Stomach smooth muscle (tissue), 2 donors: ENCODE measurements around the gene AOC1.

Source experiments
- H3K27ac ChIP-seq: one replicate; pipeline ENCODE4 v1.7.0; 2013; ENCODE audit warnings: mild to moderate bottlenecking, low read length, inconsistent platforms
- H3K27me3 ChIP-seq, 2 donors: one replicate each; pipeline ENCODE4 v1.7.0; 2013; ENCODE audit warnings: low read length in 2 of 2; ENCODE audit not compliant: insufficient read depth in 2 of 2, control insufficient read depth in 1 of 2
- H3K36me3 ChIP-seq, 2 donors: one replicate each; pipeline ENCODE4 v1.7.0; 2013; ENCODE audit warnings: low read length in 2 of 2; ENCODE audit not compliant: control insufficient read depth in 2 of 2, insufficient read depth in 2 of 2
- H3K4me1 ChIP-seq: one replicate; pipeline ENCODE4 v1.7.0; 2013; ENCODE audit warnings: low read length; ENCODE audit not compliant: control insufficient read depth, insufficient read depth
- H3K4me3 ChIP-seq, 2 donors: one replicate each; pipeline ENCODE4 v1.7.0; 2013; ENCODE audit warnings: low read length in 2 of 2
- H3K9ac ChIP-seq, 2 donors: one replicate each; pipeline ENCODE4 v1.7.0; 2013; ENCODE audit warnings: low read length in 2 of 2, mild to moderate bottlenecking in 1 of 2
- H3K9me3 ChIP-seq, 2 donors: one replicate each; pipeline ENCODE4 v1.7.0; 2013; ENCODE audit warnings: low read length in 2 of 2; ENCODE audit not compliant: control insufficient read depth in 2 of 2
- donor health status: healthy.
- donor health status: Pancreatic carcinoma.

Gene AOC1

DNA sequence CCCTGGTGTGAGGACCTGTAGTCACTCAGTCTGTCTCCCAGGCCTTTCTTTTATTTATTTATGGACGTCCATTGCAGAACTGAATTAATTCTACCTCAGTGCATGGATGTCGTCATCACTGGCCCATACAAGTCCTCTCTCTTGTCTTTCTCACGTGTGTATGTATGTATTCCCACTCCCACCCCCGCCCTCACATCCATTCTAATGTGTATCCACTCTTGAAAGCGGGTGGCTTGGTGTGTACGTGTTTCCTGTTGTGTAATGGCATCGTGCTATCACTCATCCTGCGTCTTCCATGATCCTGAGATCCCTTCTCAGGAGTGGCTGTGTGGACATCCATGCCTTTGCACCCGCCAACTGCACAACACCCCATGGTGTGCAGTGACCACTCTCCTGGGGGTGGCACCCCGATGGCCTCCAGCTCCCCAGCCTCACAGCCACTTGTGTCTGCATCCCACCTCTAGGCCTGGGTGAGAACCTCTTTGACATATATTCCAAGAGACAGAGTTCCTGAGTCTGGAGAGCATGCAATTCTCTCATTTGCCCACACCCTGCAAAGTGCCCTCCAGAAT is 3.0 kb upstream of the AOC1 start:
- peaks cover 0 to 4% of the 10 kb centered on the region in 2 donors for H3K27me3 ChIP-seq
- no peak overlapping the region for H3K27ac ChIP-seq
- no peak overlapping the region for H3K4me3 ChIP-seq
- no peaks in the 10 kb centered on the region for H3K36me3 ChIP-seq
- H3K9me3 ChIP-seq, result no peaks in the 10 kb centered on the region
- H3K9ac ChIP-seq, result no peak overlapping the region
- no peaks in the 10 kb centered on the region for H3K4me1 ChIP-seq

DNA sequence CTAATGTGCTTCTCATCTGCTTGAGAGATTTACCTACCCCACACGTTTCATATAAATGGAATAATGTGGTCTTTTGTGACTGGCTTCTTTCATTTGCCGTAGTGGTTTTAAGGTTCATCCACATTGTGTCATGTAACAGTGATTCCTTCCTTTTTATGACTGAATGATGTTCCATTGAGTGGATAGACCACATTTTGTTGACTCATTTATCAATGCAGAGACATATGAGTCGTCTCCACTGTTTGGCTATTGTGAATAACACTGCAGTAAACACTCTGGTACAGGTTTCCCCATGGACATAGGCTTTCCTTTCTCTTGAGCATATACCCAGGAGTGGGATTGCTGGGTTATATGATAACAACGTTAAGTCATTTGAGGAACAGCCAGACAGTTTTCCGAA is 2.0 kb upstream of the AOC1 start:
- Histone ChIP-seq H3K4me3 (no peak overlapping the region), H3K9me3 (no peaks in the 10 kb centered on the region), H3K27me3 (peaks cover 0 to 7% of the 10 kb centered on the region in 2 donors)

DNA sequence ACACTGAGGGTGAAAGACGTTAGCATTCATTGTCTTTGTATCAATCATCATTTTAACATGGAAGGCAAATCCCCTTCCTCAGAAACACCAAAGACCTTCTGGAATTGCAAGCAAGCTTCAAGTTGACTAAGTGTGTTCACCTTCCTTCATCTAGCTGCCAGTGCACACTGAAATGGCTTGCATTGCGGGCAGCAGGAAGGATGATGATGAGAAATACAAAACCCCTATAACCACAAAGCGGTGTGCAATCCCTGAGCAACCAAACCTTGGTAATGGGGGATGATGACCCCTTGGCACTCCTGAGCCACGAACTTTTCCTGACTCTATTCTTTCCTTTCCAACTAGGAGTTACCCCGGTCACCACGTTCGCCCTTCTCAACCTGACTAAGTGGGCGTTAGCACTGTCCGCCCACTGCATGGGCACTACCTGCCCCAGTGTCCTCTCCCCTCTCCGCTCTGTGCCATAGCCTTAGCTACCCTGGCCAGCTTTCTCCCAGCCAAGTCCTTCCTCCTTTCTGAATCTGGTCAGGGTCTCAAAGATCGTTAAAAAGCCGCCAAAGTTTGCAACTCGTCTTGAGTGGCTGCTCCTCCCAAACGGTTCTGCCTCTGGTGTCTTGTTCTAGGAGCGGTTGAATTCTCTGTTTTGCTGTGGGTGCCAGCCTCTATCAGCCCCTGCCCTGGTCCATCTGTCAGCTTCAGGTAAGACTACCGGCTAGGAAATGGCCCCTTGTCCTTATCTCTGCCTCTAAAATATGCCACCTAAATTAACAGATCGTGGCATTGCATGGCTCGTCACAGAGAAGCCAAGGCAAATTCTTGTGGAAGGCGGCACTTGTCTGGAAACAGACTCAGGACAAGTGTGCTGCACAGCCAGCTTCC is 586 bp upstream of the AOC1 start:
- H3K9ac ChIP-seq, result no peak overlapping the region
- H3K9me3 ChIP-seq, result no peaks in the 10 kb centered on the region
- no peaks in the 10 kb centered on the region for H3K36me3 ChIP-seq
- H3K27me3 ChIP-seq, result peaks cover 3 to 10% of the 10 kb centered on the region in 2 donors
- H3K4me1 ChIP-seq, result no peaks in the 10 kb centered on the region
- H3K27ac ChIP-seq, result no peak overlapping the region
- H3K4me3 ChIP-seq, result no peak overlapping the region

More for the DNA sequence above, 2.0 kb upstream of the AOC1 start:
- Histone ChIP-seq H3K9ac (no peak overlapping the region), H3K4me1 (no peaks in the 10 kb centered on the region), H3K36me3 (no peaks in the 10 kb centered on the region), H3K27ac (no peak overlapping the region)

DNA sequence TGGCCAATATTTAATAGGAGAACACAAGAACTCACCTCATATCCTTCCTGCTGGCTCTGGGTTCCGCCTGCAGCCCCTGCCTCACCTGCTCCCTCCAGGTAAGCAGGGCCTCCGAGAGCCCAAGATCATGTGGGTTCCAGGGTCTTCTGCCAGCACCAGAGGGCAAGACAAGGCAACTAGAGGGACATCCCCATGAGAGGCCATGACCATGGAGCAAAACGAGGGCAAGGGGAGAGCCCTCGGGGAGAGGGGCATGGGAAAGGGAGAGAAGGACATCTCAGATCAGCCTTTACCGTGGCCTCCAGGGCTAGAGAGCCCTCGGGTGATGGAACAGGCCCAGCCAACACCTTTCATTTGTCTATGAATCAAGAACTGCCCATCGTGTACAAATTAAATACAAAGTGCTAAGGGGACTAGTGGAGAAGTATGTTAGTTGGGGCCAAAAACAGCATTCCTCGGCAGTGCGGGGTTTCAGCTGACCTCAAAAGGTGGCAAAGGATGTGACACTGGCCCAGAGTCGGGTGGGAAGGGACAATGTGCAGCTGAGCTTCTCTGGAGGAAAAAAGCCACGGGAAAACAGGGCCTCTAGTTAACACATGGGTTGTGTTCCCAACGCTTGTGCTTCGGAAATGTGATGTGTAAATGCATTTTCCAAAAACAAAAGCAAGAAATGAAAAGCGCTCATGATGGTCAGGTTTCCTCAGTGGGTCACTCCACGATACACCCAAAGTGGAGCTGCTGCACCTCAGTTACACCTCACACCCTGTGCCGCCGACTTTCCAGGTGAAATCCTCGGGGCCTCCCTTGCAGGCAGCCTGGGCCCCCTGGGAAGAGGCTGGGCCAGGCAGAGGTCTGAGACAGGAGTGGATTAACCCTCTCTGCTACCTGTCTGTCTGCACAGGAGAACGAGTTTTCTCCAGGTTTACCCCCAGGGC is 2.0 kb downstream of the AOC1 start:
- H3K36me3 ChIP-seq, result no peaks in the 10 kb centered on the region
- H3K4me3 ChIP-seq, result no peak overlapping the region
- no peaks in the 10 kb centered on the region for H3K4me1 ChIP-seq
- H3K27ac ChIP-seq, result no peak overlapping the region
- no peaks in the 10 kb centered on the region for H3K9me3 ChIP-seq
- H3K27me3 ChIP-seq, result peaks cover 6 to 15% of the 10 kb centered on the region in 2 donors
- no peak overlapping the region for H3K9ac ChIP-seq

DNA sequence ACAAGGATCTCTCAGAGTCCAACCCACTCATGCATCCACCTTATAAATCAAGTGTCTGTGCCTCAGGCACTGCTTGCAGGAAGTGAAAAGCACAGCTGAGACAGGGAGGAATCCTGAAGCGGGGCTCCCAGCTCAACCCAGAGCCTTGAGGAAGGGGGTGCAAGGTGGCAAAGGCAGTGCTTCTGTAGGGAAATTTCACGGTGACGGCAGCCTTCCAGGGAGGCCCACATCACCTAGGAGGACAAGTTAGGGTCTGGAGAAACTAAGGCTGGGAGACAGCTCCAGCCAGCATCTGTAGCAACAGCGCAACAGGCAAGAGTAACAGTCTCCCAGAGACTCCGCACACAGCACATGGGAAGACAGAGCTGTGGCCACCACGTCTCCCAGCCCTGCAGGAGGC is 2.7 kb downstream of the AOC1 start:
- Histone ChIP-seq H3K9ac (no peak overlapping the region), H3K4me1 (no peaks in the 10 kb centered on the region), H3K4me3 (no peak overlapping the region), H3K27me3 (peaks cover 6 to 15% of the 10 kb centered on the region in 2 donors), H3K27ac (no peak overlapping the region), H3K9me3 (no peaks in the 10 kb centered on the region), H3K36me3 (no peaks in the 10 kb centered on the region)

DNA sequence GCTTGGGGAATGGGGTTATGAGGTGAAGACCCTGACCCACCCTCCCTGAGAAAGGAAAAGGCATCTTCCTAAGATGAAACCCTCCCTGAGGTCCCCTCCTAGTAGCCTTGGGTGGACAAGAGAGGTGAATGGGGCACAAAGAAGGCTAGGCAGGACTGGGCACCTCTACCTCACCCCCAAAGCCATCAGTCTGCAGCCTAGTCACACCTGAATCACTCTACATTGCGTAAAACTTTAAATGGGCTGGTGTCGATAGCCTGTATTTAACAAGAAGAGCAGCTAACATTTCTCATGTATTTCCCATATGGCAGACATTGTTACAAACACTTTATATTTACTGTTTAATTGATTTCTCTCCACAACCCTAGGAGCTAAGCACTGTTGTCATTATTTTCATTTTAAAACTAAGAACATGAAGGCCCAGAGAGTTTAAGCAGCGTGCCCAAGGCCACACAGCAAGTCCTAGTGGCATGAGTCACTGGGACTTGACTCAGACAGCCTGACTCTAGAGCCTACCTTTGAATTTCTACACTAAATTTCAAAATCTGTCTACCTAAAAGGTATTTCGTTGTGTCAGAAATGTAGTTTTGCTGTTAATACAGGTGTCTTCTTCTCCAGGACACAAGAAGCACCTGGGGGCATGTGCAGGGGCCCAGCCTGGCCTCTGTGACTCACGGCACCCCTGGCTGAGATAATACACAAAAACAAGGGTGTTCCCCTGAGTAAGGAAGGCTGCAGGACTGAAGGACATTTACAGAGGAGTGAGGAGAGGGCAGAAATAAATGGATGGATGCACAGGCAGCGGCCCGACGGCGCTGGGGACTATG is 3.4 kb downstream of the AOC1 start:
- Histone ChIP-seq H3K27ac (no peak overlapping the region), H3K9ac (no peak overlapping the region), H3K4me3 (no peak overlapping the region), H3K9me3 (no peaks in the 10 kb centered on the region), H3K27me3 (peaks cover 6 to 15% of the 10 kb centered on the region in 2 donors), H3K36me3 (no peaks in the 10 kb centered on the region), H3K4me1 (no peaks in the 10 kb centered on the region)

DNA sequence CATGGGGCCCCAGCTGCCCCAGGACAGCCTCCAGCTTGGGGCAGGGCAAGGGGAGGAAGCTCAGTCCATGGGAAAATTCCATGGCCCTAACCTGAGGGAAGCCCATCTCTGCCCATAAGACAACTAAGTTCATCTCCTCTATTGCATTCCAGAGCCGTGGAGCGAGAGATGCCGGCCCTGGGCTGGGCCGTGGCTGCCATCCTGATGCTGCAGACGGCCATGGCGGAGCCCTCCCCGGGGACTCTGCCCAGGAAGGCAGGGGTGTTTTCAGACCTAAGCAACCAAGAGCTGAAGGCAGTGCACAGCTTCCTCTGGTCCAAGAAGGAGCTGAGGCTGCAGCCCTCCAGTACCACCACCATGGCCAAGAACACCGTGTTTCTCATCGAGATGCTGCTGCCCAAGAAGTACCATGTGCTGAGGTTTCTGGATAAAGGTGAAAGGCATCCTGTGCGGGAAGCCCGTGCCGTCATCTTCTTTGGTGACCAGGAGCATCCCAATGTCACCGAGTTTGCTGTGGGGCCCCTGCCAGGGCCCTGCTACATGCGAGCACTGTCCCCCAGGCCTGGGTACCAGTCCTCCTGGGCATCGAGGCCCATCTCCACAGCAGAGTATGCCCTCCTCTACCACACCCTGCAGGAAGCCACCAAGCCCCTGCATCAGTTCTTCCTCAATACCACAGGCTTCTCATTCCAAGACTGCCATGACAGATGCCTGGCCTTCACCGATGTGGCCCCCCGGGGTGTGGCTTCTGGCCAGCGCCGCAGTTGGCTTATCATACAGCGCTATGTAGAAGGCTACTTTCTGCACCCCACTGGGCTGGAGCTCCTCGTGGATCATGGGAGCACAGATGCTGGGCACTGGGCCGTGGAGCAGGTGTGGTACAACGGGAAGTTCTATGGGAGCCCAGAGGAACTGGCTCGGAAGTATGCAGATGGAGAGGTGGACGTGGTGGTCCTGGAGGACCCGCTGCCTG is 4.3 kb downstream of the AOC1 start:
- Histone ChIP-seq H3K36me3 (no peaks in the 10 kb centered on the region), H3K9me3 (no peaks in the 10 kb centered on the region), H3K27ac (no peak overlapping the region), H3K27me3 (peaks cover 6 to 15% of the 10 kb centered on the region in 2 donors), H3K4me1 (no peaks in the 10 kb centered on the region), H3K4me3 (no peak overlapping the region), H3K9ac (no peak overlapping the region)

DNA sequence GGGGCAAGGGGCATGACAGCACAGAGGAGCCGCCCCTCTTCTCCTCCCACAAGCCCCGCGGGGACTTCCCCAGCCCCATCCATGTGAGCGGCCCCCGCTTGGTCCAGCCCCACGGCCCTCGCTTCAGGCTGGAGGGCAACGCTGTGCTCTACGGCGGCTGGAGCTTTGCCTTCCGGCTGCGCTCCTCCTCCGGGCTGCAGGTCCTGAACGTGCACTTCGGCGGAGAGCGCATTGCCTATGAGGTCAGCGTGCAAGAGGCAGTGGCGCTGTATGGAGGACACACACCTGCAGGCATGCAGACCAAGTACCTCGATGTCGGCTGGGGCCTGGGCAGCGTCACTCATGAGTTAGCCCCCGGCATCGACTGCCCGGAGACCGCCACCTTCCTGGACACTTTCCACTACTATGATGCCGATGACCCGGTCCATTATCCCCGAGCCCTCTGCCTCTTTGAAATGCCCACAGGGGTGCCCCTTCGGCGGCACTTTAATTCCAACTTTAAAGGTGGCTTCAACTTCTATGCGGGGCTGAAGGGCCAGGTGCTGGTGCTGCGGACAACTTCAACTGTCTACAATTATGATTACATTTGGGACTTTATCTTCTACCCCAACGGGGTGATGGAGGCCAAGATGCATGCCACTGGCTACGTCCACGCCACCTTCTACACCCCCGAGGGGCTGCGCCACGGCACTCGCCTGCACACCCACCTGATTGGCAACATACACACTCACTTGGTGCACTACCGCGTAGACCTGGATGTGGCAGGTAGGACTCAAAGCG is 5.1 kb downstream of the AOC1 start:
- Histone ChIP-seq H3K27ac (no peak overlapping the region), H3K4me3 (no peak overlapping the region), H3K27me3 (peaks cover 6 to 13% of the 10 kb centered on the region in 2 donors), H3K36me3 (no peaks in the 10 kb centered on the region), H3K9me3 (no peaks in the 10 kb centered on the region), H3K9ac (no peak overlapping the region), H3K4me1 (no peaks in the 10 kb centered on the region)
